IPS DF 6.9 (cell line): ENCODE results near the gene KRTAP13-3.

Source experiments
- DNase-seq: peaks from one replicate; pipeline ENCODE4 v3.0.0-alpha.2; 2013; ENCODE audit warnings: low read depth, low spot score
- H3K27ac ChIP-seq: one replicate; pipeline ENCODE4 v1.5.1; 2013; ENCODE audit warnings: low read length, control low read depth
- H3K27me3 ChIP-seq: 2 replicates; pipeline ENCODE4 v1.6.1; 2013; ENCODE audit warnings: mild to moderate bottlenecking, low read length; ENCODE audit not compliant: control insufficient read depth, insufficient read depth
- H3K36me3 ChIP-seq: 2 replicates; pipeline ENCODE4 v1.6.1; 2013; ENCODE audit warnings: low read length; ENCODE audit not compliant: control insufficient read depth, insufficient read depth
- H3K4me1 ChIP-seq: 2 replicates; pipeline ENCODE4 v1.6.1; 2013; ENCODE audit warnings: low read length; ENCODE audit not compliant: control insufficient read depth, insufficient read depth
- H3K4me3 ChIP-seq: 2 replicates; pipeline ENCODE4 v1.5.1; 2013; ENCODE audit warnings: mild to moderate bottlenecking, low read length
- H3K9me3 ChIP-seq: 2 replicates; pipeline ENCODE4 v1.6.1; 2013; ENCODE audit warnings: low read length, inconsistent platforms; ENCODE audit not compliant: control insufficient read depth, insufficient read depth
- WGBS: extraction: QIAGEN DNeasy Blood & Tissue Kit; methylation state at CpG from one replicate; pipeline ENCODE4 v1.1.7; 2013; ENCODE audit warnings: mixed read lengths, missing lambda C conversion rate; ENCODE audit not compliant: insufficient read length, insufficient coverage; 5-methylcytosine and 5-hydroxymethylcytosine counted together

Gene KRTAP13-3, protein sequence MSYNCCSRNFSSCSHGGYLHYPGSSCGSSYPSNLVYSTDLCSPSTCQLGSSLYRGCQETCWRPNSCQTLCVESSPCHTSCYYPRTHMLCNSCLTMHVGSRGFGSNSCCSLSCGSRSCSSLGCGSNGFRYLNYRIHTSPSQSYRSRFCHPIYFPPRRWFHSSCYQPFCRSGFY

DNA sequence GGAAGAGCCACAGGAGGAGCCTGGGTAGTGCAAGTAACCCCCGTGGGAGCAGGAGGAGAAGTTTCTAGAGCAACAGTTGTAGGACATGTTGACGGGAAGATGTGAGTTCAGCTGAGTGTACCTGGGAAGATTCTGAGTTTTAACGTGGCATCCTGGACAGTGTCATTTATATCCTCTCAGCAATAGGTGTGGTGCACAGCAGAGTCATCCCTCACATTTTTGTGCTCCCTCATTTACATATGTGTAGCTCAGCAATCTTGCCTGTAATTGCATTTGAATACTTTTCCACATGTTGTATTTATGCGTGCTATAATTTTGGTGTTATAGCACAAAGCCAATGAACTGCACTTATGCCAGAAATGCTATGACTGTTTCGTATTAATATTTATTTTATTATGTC, at the start of gene KRTAP13-3:
Gene KRTAP13-3, minus strand, starts transcription at position 101 of the 400 bp plus-strand sequence. Its CDS starts 14 bp downstream, at position 87.
- no peaks in the 10 kb centered on the region; the same call in 1 of the 2 replicates for H3K36me3 ChIP-seq
- no CpG with 5 or more reads among the region's 5 CpGs for WGBS
- DNase-seq = no peak
- peaks cover 8% of the 10 kb centered on the region for H3K9me3 ChIP-seq
- H3K4me3 ChIP-seq = no peak within 1 kb of the TSS
- H3K27me3 ChIP-seq = no peaks in the 10 kb centered on the region
- no peak within 1 kb of the TSS for H3K27ac ChIP-seq
- H3K4me1 ChIP-seq = no peaks in the 10 kb centered on the region

DNA sequence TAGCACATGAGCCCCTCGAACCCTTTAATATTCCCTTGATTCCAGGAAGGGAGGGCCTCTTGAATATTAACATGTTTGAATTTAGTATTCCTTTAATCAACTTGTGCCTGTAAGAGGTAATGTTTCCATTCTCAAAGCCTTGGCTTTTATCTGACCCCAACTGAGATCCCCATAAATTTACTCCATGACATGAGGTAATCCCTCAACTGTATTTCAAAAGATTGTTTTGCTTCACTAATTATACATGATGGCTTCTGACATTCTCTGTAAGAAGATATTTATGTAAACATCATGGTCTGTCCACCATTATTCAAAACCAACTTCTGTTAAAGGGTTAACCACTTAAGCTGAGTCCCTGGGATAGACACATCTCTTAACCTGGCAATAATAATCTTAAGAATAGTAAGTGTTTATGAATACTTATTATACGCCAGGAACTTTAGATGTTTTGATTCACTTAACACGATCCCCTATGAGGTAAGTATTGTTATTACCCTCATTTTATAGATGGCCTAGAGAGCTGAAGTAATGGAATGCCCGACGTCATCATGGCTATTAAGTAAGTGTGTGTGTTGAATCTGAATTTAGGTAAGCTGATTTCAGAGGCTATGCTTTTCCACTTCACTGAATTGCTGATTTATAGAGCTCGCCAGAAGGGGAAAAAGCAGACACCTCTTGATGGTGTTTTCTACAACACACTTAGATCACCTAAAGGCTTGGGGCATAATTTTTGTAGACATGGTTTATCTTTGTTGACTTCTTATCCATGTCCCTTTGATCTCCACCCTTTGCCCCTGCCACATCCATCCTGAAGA, 43.4 kb upstream of the KRTAP13-3 start:
- no CpG with 5 or more reads among the region's 6 CpGs for WGBS
- H3K4me3 ChIP-seq = no peak overlapping the region
- no peaks in the 10 kb centered on the region for H3K36me3 ChIP-seq
- peaks cover 2% of the 10 kb centered on the region; the same call in 1 of the 2 replicates for H3K9me3 ChIP-seq
- no peaks in the 10 kb centered on the region for H3K4me1 ChIP-seq
- DNase-seq = no peak
- H3K27me3 ChIP-seq = no peaks in the 10 kb centered on the region
- no peak overlapping the region for H3K27ac ChIP-seq

DNA sequence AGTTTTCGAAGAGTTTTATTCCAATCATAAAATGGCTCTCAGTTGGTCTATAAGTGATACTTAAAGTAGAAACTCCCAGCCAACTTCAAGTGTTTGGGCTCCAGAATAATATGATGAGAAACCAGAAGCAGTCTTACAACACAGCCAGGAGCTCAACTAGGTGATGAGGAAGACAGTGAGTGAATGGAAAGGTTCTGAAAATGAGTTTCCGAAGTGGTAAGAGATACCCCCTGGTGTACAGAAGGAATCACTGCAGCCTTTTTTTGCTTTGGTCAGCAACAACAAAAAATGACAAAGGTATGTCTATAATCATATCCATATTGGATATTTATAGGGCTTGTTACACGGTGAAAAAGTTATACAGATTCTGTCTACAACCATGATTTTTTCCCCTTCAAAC, 38.0 kb upstream of the KRTAP13-3 start:
- no peak overlapping the region for H3K4me3 ChIP-seq
- no peaks in the 10 kb centered on the region for H3K4me1 ChIP-seq
- H3K36me3 ChIP-seq = no peaks in the 10 kb centered on the region
- WGBS = no CpG with 5 or more reads among the region's 3 CpGs
- peaks cover 5% of the 10 kb centered on the region for H3K9me3 ChIP-seq
- H3K27me3 ChIP-seq = no peaks in the 10 kb centered on the region
- DNase-seq = no peak
- no peak overlapping the region for H3K27ac ChIP-seq

- Histone ChIP-seq H3K9me3 (peaks cover 2% of the 10 kb centered on the region), H3K36me3 (no peaks in the 10 kb centered on the region), H3K27me3 (no peaks in the 10 kb centered on the region), H3K27ac (no peak overlapping the region), H3K4me1 (no peaks in the 10 kb centered on the region), H3K4me3 (no peak overlapping the region)
- no CpG with 5 or more reads among the region's 3 CpGs for WGBS
- no peak for DNase-seq
Observed at GRCh38 chr21:30448514-30448913, 22.8 kb upstream of the KRTAP13-3 start.

GRCh38 chr21:30447056-30447455, 21.3 kb upstream of the KRTAP13-3 start:
- WGBS = no CpG with 5 or more reads among the region's 4 CpGs
- Histone ChIP-seq H3K4me3 (no peak overlapping the region), H3K27me3 (no peaks in the 10 kb centered on the region), H3K36me3 (no peaks in the 10 kb centered on the region), H3K27ac (no peak overlapping the region), H3K4me1 (no peaks in the 10 kb centered on the region), H3K9me3 (peaks cover 2% of the 10 kb centered on the region)
- no peak for DNase-seq

GRCh38 chr21:30444204-30444603, 18.5 kb upstream of the KRTAP13-3 start:
- no CpG with 5 or more reads among the region's 1 CpG for WGBS

GRCh38 chr21:30443226-30443625, 17.5 kb upstream of the KRTAP13-3 start:
- no peaks in the 10 kb centered on the region for H3K36me3 ChIP-seq
- H3K27me3 ChIP-seq = no peaks in the 10 kb centered on the region
- peaks cover 2% of the 10 kb centered on the region for H3K9me3 ChIP-seq
- no peak overlapping the region for H3K4me3 ChIP-seq
- H3K27ac ChIP-seq = no peak overlapping the region
- DNase-seq = no peak
- H3K4me1 ChIP-seq = no peaks in the 10 kb centered on the region

More at GRCh38 chr21:30444204-30444603, 18.5 kb upstream of the KRTAP13-3 start:
- no peak overlapping the region for H3K4me3 ChIP-seq
- no peaks in the 10 kb centered on the region for H3K36me3 ChIP-seq
- H3K27ac ChIP-seq = no peak overlapping the region
- DNase-seq = no peak
- no peaks in the 10 kb centered on the region for H3K4me1 ChIP-seq
- peaks cover 2% of the 10 kb centered on the region for H3K9me3 ChIP-seq
- H3K27me3 ChIP-seq = no peaks in the 10 kb centered on the region

DNA sequence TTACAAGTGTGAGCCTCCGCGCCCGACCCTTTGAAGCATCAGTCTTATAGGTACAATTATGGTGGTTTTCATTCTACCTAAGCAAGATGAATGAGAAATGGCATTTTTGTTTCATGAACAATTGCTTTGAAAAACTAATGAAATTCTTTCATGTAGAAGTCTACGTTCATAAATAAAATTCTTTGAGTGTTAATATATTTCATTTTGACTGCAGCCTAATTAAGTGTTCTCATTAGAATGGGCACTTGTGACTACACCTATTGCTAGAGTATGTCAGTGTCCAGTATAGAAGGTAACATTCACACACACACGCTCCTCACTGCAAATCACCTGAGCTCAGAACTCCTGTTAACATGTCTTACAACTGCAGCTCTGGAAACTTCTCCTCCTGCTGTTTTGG, 14.2 kb upstream of the KRTAP13-3 start, which contains the start of gene KRTAP15-1:
Gene KRTAP15-1, plus strand, starts transcription at position 301 of the 400 bp plus-strand sequence. Its CDS starts 53 bp downstream, at position 354.
- no CpG with 5 or more reads among the region's 5 CpGs for WGBS
- no peak within 1 kb of the TSS for H3K4me3 ChIP-seq
- no peaks in the 10 kb centered on the region for H3K36me3 ChIP-seq
- no peak within 1 kb of the TSS for H3K27ac ChIP-seq
- no peaks in the 10 kb centered on the region for H3K4me1 ChIP-seq
- H3K27me3 ChIP-seq = no peaks in the 10 kb centered on the region
- peaks cover 4% of the 10 kb centered on the region for H3K9me3 ChIP-seq
- no peak for DNase-seq

GRCh38 chr21:30437010-30437565, 11.4 kb upstream of the KRTAP13-3 start:
- H3K4me3 ChIP-seq = no peak overlapping the region
- no peak overlapping the region for H3K27ac ChIP-seq
- DNase-seq = no peak
- no peaks in the 10 kb centered on the region for H3K27me3 ChIP-seq
- no peaks in the 10 kb centered on the region for H3K4me1 ChIP-seq
- H3K9me3 ChIP-seq = peaks cover 2% of the 10 kb centered on the region
- no CpG with 5 or more reads among the region's 3 CpGs for WGBS
- no peaks in the 10 kb centered on the region for H3K36me3 ChIP-seq

DNA sequence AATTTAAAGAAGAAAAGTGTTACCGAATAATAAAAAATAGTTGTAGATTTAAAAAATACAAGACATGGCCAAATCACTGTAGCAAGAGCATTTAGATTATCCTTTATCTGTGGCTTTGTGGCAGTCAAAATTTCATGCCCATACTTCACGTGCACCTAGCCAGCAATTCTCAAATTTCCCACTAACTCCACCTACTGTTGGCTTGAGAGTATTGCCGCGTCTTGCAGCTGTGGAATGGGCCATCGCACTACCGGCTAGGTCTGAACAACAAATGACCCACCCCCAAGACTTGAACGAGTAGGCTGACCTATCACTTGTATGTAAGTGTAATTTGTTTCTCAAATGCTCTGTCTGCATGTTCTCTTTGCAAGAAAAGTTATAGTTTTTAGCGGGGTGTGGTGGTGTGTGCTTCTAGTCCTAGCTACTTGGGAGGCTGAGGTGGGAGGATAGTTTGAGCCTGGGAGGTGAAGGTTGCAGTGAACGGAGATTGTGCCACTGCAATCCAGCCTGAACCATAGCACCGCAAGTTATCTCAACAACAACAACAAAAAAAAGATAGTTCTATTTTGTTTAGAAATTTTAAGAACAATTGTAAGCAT, 8.4 kb upstream of the KRTAP13-3 start:
- DNase-seq = peak; percentile 7
- Histone ChIP-seq H3K27me3 (no peaks in the 10 kb centered on the region), H3K4me1 (no peaks in the 10 kb centered on the region), H3K36me3 (no peaks in the 10 kb centered on the region; the same call in 1 of the 2 replicates), H3K4me3 (no peak overlapping the region), H3K9me3 (peaks cover 9% of the 10 kb centered on the region), H3K27ac (no peak overlapping the region)
- no CpG with 5 or more reads among the region's 10 CpGs for WGBS
